ACHN (cell line): ENCODE results near the gene SPINT1.

Experiments
- DNase-seq: peaks from one replicate; pipeline ENCODE4 v3.0.0-alpha.2; 2015
- in situ Hi-C: cut with HindIII; loops from 2 replicates; pipeline ENCODE4 v1.10.0; 2017; ENCODE audit warnings: low sequenced_read_pairs, low pct_ligation_motif_present, low pct_unique_long_range_greater_than_20kb

The SPINT1 gene

DNA sequence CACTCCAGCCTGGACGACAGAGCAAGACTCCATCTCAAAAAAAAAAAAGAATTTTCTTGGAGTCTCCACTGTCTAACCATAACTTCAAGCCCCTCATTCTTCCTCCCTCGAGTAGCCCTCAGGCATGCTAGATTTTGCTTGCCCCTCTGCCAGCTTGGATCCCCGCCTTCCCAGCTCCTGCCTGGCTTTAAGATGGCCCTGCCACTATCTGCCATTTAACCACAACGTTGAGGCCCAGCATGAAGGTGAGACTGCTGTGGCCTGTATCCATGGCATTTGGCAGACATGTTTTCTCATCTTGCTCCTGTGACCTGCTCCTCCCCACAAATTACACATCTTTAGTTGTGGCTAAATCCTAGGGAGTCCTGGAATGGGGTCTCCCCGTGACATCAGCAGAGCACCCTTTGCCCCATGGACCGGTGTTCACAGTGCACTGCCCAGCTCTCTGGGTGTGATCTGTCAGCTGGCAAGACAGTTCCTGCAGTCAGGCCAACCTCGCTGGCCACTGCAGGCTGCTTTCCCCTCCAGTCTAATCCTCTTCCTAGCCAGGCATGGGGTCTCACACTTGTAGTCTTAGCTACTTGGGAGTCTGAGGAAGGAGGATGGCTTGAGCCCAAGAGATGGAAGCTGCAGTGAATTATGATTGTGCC lies 60.8 kb downstream of the SPINT1 start:
- no peak for DNase-seq
- in situ Hi-C loops, result no loop called here

DNA sequence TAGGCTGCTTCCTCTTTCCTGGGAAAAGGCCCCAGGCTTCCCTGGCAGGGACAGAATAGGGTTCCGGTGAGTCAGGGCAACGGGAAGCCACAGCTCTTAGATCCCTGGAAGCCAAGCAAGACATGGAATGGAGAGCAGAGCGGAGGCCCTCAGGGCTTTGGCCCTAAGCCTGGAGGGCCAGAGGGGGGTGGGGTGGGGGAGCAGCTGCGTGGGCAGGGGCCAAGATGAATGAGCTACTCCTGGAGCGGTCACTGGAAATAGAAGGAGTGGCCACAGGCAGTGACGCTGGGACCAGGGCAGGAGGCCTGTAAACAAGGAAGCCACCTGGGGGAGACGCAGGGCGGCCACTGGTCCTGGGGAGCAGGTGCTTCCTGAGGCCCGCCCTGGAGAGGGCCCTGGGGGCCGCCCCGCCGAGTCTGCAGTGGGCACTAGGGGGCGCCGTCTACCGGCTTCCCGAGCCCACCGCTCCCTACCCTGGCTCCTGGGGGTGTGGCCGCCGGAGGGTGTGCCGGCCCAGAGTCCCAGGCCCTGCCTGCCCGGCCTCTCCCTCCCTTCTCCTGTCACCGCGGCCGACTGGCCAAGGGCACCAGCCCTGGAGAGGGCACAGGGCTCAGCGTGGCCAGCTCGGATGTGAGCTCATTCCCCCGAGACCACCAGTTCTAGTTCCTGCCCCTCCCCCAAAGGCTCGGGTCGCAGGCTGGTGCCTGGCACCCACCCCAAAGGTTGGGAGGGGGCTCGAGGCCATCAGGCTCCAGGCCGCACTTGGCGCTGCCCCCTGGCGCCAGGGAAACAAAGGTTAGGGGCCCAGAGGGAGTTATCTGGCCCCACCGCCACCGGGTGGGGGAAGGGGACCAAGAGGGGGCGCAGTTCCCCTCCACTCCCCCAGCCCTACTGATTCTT lies 62.5 kb downstream of the SPINT1 start:
- in situ Hi-C loops, result no loop called here
- peak; percentile 82 for DNase-seq

DNA sequence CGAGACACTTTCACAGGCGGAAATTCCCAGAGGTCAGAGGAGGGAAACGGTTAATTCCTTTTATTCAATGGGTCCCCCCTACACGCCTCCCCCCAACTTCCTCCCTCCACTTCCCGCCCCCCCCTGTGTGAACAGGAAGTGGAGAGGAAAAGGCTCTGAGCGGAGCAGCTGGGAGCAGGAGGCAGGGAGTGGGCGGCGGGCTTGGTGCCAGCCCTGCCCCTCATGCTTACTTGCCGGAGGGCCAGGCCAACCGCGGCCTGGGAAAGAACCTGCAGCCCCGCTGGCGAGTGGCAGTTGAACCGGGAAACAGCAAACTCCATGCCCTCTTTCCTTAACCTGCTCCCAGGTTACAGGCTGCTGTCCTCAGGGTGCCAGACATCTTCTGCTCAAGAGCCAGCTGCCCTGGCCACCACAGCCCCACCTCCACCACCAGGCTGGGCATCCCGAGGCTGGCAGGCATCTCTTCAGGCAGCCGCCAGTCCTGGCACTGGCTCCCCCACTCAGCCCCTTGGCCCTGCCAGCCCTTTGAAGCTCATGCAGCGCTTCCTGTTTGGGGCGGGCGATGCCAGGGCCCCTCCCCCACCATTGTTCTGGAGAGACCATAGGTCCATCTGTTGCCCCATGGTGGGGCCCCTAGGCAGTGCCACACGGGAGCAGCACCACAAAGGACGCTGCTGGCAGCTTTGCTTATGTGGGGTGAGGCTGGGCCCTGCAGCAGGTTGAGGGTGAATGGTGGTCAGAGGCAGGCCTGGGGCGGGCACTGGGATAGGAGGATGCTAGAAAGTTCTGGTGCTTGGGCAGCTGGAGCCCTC lies 63.3 kb downstream of the SPINT1 start:
- in situ Hi-C loops, result no loop called here
- DNase-seq, result no peak
